Hypothalamus (tissue), 51 donors: ENCODE data around the gene HSP90AA1.
A peak's percentile ranks its signal among the peaks of the same experiment; 100 is the strongest.

Source experiments
- DNase-seq, 51 donors: peaks; one replicate each; lab custom pipeline; 2025; lab: John Stamatoyannopoulos, UW

Gene HSP90AA1

DNA sequence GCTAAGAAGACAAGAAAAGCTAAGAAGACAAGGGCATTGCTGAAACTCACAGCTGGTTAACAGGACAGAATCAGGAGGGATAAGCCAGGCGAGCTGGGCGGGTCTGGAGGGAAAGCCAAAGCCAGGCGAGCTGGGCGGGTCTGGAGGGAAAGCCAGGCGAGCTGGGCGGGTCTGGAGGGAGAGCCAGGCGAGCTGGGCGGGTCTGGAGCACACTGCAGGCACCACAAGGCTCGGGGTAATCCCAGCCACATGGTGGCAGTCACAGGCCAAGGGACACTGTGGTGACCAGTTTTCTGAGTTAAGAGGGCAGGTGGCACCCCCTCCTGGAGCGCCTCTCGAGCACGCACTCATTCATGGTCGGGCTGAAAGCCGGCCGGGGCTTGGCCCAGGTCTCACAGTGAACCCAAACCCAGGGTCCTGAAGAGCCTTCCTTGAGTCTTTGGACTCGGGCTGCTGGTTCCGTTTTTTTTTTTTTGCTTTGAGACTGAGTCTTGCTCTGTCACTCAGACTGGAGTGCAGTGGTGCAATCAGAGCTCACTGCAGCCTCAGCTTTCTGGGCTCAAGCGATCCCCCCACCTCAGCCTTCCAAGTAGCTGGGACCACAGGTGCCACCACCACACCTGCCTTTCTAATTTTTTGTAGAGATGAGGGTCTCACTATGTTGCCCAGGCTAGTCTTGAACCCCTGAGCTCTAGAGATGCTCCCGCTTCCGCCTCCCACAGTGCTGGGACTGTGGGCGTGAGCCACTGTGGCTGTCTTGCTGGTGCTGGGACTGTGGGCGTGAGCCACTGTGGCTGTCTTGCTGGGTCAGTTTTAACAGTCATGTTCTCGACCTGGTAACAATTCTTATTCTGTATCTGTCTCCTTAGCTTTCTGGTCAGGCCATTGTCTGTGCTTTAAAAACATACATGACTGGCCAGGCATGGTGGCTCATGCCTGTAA, 40.2 kb downstream of the HSP90AA1 start:
- peak in 45 of 51 donors; percentile 8 to 83 (median 54) for DNase-seq

DNA sequence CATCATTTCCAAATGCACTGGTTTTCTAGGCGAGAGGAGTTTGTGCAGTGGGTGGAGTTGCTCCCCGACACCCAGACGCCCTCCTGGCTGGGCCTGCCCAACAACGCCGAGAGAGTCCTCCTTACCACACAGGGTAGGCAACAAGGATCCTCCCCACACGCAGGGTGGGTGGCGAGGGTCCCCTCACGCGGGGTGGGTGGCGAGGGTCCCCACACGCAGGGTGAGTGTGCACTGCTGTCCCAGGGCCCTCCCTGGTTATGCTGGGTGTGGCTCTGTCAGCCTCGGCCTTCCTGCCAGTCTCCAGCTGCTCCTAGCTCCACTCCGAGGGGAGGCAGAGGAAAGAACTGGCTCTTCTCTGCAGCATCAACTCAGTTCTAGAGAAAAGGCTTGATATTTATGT, 42.3 kb downstream of the HSP90AA1 start:
- DNase-seq: no peak

DNA sequence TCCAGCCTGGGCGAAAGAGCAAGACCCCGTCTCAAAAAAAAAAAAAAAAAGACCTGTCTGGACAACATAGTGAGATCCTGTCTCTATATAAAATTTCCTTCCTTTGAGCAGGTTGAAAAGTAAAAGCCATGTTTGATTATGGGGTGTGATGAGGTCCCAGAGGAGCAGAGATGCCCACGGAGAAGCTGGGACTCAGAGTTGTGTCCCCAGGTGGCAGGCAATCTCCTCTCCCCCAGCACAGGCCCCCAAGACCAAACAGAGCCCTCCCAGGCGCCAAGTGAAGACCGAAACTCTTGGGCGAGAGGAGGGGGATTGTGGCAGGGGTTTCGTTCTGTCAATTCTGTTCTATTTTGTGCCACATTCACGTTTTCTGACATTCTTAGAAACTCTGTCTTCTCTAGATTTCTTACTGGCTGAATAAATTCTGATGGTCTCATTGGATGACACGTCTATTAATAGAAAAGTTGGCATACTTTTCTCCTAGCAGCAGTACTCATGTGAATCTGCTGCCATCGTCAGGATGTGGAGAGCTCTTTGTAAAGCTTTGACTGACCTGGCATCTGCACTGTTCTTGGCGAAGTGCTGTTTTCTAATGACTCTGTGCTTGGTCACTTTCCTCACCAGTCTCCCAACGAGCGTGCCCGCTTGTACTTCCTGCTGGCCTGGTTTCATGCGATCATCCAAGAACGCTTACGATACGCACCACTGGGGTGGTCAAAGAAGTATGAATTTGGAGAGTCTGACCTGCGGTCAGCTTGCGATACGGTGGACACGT, 43.4 kb downstream of the HSP90AA1 start:
- peak in 24 of 51 donors; percentile 2 to 50 (median 20) for DNase-seq

DNA sequence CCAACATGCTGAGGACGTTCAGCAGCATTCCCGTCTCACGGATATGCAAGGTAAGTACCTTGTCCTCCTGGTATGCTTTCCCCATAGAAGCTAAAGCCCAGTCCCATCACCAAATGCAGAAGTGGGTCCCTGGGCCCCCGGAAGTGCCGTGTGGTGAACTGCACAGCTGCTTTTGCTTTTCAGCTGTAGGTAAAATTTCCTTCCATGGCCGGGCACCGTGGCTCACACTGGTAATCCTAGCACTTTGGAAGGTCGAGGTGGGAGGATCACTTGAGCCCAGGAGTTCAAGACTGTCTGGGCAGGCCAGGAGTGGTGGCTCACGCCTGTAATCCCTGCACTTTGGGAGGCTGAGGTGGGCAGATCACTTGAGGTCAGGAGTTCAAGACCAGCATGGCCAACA, 44.1 kb downstream of the HSP90AA1 start:
- DNase-seq: no peak

DNA sequence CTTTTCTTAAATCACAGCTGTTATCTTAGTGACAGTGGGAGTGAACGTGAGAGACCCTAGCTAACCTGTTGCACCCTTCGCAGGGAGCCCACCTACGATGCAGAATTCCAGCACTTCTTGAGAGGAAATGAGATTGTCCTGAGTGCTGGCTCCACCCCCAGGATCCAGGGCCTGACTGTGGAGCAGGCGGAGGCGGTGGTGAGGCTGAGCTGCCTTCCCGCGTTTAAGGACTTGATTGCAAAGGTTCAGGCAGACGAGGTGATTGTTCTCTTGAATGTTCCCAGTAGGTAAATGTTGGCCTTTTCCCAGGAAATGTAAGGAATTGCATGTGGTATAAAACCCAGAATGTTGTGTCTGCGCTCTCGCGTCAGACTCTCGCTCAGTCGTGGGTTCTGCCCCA, 46.7 kb downstream of the HSP90AA1 start:
- no peak for DNase-seq

DNA sequence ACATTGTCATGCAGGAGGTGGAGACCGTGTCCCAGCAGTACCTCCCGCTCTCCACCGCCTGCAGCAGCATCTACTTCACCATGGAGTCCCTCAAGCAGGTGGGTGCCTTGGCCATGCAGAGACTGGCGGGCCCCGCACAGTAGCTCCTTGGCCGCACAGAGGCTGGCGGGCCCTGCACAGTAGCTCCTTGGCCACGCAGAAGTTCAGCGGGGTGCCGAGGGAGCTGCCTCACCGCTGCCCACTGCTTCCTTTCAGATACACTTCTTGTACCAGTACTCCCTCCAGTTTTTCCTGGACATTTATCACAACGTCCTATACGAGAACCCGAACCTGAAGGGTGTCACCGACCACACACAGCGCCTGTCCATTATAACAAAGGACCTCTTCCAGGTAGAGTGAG, 47.7 kb downstream of the HSP90AA1 start:
- DNase-seq: no peak

DNA sequence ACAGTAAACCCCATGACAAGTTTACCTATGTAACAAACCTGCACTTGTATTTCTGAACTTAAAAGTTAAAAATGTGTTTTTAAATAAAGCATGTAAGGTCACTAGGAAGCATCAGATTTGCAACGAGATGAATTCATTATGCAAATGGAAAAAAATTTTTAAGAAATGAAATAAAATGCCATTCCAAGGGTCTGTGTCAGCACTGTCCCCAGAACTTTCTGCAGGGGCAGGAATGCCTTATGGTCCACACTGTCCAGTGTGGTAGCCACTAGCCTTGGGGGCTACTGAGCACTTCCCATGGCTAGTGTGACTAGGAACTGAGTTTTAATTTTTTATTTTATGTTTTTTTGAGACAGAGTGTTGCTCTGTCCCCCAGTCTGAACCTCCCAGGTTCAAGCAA, 49.2 kb downstream of the HSP90AA1 start:
- no peak for DNase-seq

DNA sequence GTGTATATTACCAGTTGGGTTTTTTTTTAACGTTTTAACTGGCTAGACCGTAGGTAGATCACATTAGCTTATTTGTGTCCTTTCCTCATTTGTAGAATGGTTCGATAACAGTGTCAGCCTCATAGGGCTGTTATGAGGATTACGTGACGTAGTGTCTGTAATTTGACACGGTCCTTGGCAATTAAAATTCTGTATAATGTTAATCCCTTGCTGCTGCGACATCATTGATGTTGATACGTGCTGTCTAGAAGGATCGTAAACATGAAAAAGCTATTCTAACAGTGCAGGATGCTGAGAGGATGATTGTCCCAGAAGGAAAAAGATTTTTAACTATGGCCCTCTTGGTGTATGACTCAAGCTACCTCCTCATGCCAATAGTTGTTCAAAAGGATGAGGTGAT, 50.9 kb downstream of the HSP90AA1 start:
- DNase-seq: no peak

DNA sequence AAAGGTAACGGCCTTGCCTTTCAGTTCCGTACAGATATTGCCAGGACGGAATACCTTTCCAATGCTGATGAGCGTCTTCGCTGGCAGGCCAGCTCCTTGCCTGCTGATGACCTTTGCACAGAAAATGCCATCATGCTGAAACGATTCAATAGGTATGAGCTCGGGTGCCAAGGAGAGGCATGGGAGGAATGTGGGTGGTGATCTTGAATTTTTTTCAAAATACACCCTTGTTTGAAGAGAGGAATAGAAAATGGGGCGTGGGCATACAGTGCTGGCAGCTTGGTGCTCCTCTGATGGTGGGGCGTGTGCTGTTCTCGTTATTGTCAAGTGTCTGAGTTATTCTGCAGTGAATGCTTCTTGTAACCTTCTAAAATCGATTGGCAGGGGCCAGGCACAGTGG, 52.5 kb downstream of the HSP90AA1 start:
- peak in 1 of 51 donors; percentile 39 for DNase-seq

DNA sequence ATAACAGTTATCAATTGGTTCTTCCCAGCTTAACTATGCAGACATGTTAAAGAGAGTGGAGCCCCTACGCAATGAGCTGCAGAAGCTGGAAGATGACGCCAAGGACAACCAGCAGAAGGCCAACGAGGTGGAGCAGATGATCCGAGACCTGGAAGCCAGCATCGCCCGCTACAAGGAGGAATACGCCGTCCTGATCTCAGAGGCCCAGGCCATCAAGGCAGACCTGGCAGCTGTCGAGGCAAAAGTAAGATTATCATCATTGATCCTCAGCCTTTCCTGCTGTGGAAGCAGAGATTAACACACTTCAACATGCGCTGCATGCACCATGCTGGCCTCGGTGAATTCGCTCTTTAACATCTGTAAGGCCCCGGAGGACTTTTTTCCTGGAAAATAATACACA, 53.6 kb downstream of the HSP90AA1 start:
- no peak for DNase-seq
